ENCODE results near the gene PLET1.

DNA sequence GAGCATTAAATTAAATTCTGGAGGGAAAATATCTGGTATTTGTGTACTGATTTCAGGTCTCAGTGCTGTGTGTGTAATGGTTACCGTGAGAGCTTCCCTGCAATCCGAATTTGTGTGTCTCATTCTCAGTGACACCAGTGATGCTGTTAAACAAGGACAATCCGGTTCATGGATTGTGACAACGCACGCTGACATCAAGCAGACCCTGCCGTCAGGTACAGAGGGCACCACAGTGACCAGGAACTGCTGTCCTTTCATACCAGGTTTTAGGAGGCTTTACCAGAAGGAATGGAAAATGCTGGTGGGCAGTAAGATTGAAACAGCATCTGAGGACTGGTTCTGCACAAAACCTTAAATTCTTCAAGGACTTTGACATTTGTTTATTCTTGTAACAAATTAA is 30.5 kb upstream of the PLET1 start:
- TF ChIP-seq RAD21 (IDR thresholded peaks at IDR 0.05) (no peak), SP1 (IDR thresholded peaks at IDR 0.05) (no peak), EGR1 (IDR thresholded peaks at IDR 0.05; ENCODE audit: low read depth in 2 of 2) (no peak), GABPA (IDR thresholded peaks at IDR 0.05 in 1 of 2, conservative IDR thresholded peaks at IDR 0.05 in 1 of 2) (no peak), JUND (IDR thresholded peaks at IDR 0.05) (no peak)
- TF ChIP-seq, protein P1, sequence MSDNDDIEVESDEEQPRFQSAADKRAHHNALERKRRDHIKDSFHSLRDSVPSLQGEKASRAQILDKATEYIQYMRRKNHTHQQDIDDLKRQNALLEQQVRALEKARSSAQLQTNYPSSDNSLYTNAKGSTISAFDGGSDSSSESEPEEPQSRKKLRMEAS (IDR thresholded peaks at IDR 0.05), result no peak
- TF ChIP-seq, protein P2, sequence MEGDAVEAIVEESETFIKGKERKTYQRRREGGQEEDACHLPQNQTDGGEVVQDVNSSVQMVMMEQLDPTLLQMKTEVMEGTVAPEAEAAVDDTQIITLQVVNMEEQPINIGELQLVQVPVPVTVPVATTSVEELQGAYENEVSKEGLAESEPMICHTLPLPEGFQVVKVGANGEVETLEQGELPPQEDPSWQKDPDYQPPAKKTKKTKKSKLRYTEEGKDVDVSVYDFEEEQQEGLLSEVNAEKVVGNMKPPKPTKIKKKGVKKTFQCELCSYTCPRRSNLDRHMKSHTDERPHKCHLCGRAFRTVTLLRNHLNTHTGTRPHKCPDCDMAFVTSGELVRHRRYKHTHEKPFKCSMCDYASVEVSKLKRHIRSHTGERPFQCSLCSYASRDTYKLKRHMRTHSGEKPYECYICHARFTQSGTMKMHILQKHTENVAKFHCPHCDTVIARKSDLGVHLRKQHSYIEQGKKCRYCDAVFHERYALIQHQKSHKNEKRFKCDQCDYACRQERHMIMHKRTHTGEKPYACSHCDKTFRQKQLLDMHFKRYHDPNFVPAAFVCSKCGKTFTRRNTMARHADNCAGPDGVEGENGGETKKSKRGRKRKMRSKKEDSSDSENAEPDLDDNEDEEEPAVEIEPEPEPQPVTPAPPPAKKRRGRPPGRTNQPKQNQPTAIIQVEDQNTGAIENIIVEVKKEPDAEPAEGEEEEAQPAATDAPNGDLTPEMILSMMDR (IDR thresholded peaks at IDR 0.05; ENCODE audit: low read depth, low read length, missing input control), result no peak
- TF ChIP-seq, protein P3, sequence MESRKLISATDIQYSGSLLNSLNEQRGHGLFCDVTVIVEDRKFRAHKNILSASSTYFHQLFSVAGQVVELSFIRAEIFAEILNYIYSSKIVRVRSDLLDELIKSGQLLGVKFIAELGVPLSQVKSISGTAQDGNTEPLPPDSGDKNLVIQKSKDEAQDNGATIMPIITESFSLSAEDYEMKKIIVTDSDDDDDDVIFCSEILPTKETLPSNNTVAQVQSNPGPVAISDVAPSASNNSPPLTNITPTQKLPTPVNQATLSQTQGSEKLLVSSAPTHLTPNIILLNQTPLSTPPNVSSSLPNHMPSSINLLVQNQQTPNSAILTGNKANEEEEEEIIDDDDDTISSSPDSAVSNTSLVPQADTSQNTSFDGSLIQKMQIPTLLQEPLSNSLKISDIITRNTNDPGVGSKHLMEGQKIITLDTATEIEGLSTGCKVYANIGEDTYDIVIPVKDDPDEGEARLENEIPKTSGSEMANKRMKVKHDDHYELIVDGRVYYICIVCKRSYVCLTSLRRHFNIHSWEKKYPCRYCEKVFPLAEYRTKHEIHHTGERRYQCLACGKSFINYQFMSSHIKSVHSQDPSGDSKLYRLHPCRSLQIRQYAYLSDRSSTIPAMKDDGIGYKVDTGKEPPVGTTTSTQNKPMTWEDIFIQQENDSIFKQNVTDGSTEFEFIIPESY (IDR thresholded peaks at IDR 0.05), result no peak
- TF ChIP-seq, protein P4, sequence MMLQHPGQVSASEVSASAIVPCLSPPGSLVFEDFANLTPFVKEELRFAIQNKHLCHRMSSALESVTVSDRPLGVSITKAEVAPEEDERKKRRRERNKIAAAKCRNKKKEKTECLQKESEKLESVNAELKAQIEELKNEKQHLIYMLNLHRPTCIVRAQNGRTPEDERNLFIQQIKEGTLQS (IDR thresholded peaks at IDR 0.05), result no peak
